HG03060 (cell line): ENCODE results near the gene COL6A1.

Experiments
- ATAC-seq: cut with Tn5 transposase; IDR thresholded peaks from one replicate; pipeline ENCODE4 v1.9.1; 2021; ENCODE audit warnings: low read depth, moderate number of reproducible peaks; ENCODE audit not compliant: unreplicated experiment

Gene COL6A1

DNA sequence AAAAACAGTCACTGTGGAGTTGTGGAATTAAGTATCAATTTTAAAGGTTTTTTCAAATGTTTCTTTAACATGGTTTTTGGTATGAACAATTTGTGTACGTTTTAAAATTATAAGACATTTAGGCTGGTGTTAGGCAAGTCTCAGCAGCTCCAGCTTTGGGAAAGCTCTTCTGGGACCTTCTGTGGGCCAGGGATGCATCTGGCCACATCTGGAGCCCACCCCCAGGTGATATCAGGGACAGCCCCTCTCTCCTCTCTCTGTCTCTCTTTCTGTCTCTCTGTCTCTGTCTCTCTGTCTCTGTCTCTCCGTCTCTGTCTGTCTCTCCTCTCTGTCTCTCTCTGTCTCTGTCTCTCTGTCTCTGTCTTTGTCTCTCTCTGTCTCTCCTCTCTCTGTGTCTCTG lies 1.3 kb upstream of the COL6A1 start:
- no peak for ATAC-seq

DNA sequence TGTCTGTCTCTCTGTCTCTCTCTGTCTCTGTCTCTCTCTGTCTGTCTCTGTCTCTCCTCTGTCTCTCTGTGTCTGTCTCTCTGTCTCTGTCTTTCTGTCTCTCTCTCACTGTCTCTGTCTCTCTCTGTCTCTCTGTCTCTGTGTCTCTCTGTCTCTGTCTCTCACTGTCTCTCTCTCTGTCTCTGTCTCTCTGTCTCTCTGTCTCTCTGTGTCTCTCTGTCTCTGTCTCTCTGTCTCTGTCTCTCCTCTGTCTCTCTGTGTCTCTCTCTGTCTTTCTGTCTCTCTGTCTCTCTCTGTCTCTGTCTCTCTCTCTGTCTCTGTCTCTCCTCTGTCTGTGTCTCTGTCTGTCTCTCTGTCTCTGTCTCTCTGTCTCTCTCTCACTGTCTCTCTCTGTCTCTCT lies 873 bp upstream of the COL6A1 start:
- no peak for ATAC-seq

- no peak for ATAC-seq
Observed at GRCh38 chr21:45982092-45982757, 655 bp downstream of the COL6A1 start.

GRCh38 chr21:45982758-45983648 lies 1.4 kb downstream of the COL6A1 start:
- no peak for ATAC-seq

DNA sequence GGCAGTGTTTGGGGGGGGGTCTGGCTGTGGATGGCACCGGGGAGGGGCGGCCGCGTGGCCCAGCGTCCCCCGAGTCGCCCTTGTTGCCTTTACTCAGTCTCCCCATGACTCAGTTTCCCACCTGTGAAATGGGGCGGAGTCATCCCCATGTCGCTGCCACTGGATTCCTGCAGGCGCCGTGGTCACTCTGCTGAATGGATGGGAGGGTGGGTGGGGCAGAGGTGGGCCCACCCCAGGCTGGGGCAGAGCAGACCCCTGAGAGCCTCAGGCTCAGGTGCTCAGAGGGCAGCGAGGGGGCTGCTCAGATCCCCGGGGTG lies 2.0 kb downstream of the COL6A1 start:
- ATAC-seq: no peak

GRCh38 chr21:45983981-45984551 lies 2.5 kb downstream of the COL6A1 start:
- ATAC-seq: no peak

GRCh38 chr21:45984584-45985095 lies 3.1 kb downstream of the COL6A1 start:
- no peak for ATAC-seq

GRCh38 chr21:45985471-45986315 lies 4.1 kb downstream of the COL6A1 start:
- no peak for ATAC-seq

GRCh38 chr21:45986316-45987051 lies 4.9 kb downstream of the COL6A1 start:
- ATAC-seq: no peak

DNA sequence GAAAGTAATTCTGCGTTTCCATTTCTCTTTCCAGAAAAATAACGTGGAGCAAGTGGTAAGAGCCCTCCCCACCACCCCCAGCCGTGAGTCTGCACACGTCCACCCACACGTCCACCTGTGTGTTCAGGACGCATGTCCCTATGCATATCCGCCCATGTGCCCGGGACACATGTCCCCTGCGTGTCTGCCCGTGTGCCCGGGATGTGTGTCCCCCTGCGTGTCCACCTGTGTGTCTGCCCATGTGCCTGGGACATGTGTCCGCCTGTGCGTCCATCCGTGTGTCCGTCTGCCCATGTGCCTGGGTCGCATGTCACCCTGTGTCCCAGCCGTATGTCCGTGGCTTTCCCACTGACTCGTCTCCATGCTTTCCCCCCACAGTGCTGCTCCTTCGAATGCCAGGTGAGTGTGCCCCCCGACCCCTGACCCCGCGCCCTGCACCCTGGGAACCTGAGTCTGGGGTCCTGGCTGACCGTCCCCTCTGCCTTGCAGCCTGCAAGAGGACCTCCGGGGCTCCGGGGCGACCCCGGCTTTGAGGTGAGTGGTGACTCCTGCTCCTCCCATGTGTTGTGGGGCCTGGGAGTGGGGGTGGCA lies 5.6 kb downstream of the COL6A1 start:
- no peak for ATAC-seq

- ATAC-seq: no peak
Observed at GRCh38 chr21:45988366-45989347, 7.1 kb downstream of the COL6A1 start.

- ATAC-seq: no peak
Observed at GRCh38 chr21:45989355-45990048, 7.9 kb downstream of the COL6A1 start.

- no peak for ATAC-seq
Observed at GRCh38 chr21:45990049-45990711, 8.6 kb downstream of the COL6A1 start.

- no peak for ATAC-seq
Observed at GRCh38 chr21:45990741-45991605, 9.4 kb downstream of the COL6A1 start.

DNA sequence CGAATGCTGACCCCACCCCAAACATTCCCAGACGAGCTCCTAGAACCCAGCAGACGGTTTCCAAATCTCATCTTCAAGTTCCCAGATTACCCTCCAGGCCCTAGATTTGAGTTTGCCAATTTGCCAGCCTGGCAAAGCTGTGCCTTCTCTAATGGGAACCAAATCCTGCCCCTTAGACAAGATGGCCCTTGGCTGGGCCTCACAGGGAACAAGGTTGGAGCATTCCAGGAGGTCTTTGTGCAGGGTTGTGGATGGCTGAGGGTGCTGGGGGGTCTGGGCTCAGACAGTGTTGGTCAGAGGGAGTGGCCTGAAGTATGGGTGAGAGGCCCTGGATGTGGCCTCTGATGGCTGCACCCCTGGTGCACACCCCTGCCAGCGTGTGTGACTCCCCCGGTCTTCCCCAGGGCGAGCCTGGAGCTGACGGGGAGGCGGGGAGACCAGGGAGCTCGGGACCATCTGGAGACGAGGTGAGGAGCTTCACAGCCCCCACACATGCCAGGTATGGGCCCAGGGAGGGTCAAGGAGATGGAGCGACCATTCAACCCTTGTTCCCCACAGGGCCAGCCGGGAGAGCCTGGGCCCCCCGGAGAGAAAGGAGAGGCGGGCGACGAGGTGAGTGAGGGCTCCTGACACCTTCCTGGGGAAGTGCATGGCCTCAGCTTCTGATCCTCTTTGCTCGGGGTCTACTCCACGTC lies 10.2 kb downstream of the COL6A1 start:
- ATAC-seq: no peak
